ENCODE data around the gene CRY2.
"Not testable (repeated sequence)": the region's sequence is repeated elsewhere in the genome, so short reads cannot be mapped to it uniquely, and the experiment has no call there.

Gene CRY2

GRCh38 chr11:45846974-45847910, at the start of gene CRY2:
TSS of gene CRY2 (plus strand) at chr11:45847475. CDS start at chr11:45847491, 16 bp downstream.
- DNase-seq (ENCODE audit: low spot score) = peak; percentile 97

GRCh38 chr11:45798793-45799441, 48.4 kb upstream of the CRY2 start:
- no peak for DNase-seq (ENCODE audit: low spot score)

GRCh38 chr11:45799562-45799961, 47.7 kb upstream of the CRY2 start:
- no peak for DNase-seq (ENCODE audit: low spot score)

DNA sequence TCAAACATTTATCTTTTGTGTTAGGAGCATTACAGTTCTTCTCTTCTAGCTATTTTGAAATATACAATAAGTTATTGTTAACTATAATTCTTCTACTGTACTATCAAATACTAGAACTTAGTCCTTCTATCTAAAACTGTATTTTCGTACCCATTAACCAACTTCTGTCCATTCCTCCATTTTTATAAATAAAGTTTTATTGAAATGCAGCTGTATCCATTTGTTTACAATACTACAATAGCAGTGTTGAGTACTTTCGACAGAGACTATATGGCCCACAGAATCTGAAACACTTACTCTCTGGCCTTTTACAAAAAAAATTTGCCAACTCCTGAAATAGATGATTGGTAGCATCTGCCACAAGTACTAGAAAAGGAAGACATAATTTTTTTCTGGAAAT, 47.0 kb upstream of the CRY2 start:
- DNase-seq (ENCODE audit: low spot score) = no peak

DNA sequence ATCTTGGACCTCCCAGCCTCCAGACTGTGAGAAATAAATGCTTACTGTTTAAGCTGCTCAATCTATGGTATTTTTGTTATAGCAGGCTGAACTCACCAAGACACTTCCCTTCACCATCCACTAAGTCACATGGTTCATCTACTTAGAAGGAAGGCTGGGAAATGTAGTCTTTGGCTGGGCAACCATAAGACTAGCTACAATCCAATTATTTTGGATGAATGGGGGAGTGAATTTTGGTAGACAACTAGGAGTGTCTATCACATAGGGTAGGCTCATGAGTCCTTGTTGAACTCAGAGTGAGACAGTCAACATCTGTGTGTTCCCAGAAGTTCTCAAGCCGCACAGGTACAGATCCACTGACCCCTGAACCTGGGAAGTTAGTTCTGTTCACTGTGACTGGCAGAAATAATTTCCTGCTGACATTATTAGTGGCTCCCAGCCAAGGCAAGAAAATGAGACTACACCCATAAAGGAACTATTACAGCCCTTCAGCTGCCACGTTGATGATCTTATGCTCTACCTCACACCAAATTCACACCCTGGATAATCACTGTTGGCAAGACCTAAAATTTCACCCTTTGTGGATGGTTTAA, 45.5 kb upstream of the CRY2 start:
- no peak for DNase-seq (ENCODE audit: low spot score)

DNA sequence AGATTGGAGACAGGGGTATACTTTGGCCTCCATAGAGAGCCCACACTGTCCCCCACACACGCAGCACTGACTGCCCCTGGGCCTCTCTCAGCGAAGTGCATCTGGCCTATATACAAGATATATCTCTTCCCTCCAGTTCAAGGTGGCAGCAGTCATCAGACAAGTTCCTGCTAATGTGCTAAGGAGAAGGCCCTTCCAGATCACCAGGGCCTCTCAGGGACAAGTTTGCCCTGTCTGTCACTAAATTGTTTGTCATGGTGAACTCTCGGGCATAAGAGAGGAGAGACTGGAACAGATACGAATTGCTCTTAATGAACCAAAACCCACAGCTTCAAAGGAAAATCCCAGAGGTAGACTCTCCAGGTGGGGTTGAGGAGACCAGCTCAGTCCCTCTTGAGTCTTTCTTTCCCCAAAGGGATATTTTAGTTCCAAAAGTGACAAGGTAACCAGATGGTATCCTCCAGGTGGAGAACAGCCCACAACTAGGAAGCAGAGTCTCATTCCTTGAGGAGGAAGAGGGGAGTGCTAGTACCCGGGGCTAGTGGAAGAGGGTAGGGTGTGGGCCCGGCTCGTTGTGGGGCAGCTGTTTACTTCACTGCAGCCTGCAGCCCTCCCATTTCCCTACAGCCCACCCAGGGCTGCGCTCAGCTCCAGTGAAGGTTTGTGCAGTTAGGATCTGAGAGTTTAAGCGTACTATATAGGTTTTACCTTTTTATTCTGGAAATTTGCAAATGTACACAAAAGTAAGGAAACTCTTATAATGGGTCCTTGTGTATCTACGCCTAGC, 44.6 kb upstream of the CRY2 start:
- DNase-seq (ENCODE audit: low spot score) = no peak

DNA sequence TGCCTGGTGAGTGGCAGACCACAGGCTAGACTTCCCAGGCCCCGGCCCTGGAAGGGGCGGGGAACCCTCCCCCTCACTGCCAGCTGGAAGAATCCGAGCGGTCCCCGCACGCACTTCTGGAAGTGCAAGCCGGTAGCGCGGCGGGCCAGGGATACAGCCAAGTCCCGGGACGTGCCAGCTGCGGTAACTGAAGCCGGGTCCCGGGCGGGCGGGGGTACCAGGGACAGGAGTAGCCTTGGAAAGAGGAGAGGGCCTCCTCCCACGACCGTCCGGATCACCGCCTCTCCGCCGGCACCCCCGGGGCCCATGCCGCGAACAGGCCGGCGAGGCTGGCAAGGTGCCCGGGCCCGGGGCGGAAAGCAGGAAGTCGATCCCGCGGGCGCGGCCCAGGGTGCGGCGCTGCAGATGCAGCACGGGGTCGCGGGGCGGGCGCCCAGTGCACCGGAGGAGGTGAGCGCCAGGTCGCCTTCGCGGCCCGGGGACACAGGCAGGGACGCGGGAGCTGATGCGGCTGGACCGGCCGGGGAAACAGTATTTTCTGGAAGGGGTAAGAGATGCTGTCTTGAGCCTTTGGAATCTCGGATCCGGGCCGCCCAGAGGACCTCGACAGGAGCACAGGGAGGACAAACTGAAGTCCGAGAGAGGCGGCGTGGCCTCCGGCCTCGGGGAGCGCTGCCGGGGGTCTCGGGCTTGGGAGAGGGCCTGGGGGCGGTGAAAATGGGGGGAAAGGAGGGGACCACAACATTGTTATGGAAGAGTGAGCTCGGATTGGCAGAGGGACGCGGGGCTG, 43.1 kb upstream of the CRY2 start:
- peak; percentile 54 for DNase-seq (ENCODE audit: low spot score)

DNA sequence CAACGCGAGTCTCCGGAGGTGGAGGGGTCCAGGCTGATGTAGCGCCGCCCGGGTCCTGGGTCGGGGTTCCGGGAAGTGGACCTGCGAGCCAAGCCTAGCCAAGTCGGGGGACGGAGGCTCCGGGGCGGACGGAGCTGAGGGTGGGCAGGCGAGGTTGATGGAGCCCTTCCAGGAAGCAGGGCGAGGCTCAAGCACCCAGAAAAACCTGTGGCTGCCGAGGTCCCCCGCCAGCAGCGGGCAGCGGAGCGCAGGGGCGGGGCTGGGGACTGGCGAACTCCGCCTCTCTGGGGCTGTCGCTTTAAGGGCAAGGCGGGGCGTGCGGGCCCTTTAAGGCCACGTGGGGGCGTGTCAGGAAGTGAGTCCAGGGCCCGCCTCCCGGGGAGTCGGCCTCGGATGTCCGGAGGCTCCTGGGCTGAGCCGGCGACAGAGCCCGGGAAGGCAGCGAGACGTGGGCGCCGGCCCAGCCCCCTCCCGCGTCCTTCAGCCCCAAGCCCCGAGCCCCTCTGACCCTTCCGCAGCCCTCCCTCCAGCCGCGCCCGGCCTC, 42.4 kb upstream of the CRY2 start, which contains the start of gene SLC35C1:
Gene SLC35C1, plus strand, starts transcription at position 389 of the 544 bp plus-strand sequence. CDS start 653 bp downstream, outside the sequence.
- peak; percentile 96 for DNase-seq (ENCODE audit: low spot score)

DNA sequence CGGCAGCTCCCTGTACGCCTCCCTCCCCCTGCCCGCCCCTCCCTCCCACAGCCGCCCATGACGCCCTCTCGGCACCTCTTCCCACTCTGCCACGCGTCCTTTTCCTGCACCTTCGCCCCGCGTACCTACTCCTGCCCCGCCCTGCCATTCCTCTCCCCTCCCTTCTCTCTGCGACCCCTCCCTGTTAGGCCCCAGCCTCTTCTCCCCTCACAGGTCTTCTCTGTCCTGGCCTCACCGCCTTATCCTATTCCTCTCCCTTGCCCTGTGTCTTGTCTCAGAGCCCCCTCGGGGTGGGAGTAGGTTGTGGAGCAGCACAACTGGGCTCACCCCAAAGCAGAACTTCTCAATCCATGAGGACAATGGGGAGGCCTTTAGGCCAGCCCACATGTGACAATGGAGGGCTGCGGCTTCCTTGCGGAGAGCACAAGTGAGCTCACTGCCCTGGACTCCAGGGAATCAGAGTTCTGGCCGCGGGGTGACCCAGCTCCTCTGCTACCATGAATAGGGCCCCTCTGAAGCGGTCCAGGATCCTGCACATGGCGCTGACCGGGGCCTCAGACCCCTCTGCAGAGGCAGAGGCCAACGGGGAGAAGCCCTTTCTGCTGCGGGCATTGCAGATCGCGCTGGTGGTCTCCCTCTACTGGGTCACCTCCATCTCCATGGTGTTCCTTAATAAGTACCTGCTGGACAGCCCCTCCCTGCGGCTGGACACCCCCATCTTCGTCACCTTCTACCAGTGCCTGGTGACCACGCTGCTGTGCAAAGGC, 41.8 kb upstream of the CRY2 start:
- no peak for DNase-seq (ENCODE audit: low spot score)

DNA sequence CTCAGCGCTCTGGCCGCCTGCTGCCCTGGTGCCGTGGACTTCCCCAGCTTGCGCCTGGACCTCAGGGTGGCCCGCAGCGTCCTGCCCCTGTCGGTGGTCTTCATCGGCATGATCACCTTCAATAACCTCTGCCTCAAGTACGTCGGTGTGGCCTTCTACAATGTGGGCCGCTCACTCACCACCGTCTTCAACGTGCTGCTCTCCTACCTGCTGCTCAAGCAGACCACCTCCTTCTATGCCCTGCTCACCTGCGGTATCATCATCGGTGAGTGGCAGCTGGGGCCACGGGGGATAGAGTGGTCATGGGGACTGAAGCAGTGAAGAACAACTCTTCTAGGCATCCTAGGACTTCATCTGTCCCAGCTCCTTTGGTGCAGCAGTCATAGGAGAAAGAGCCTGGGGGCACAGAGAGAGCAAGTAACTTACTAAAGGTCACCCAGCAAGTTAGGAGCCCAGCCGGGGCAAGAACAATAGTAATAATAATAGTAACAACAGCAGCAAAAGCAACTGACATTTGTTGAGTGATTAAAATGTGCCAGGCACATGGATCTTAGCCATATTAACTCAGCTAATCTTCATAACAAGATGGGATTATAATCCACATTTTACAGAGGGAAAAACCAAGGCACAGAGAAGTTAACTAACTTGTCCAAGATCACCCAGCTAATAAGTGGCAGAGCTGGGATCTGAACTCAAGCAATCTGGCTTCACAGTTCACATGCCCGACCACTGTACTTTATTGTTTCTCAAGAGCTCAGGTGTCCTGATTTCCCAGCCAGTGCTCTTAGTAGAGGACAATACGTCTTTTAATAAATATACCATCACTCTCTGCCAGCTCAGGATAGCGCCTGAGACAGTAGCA, 41.0 kb upstream of the CRY2 start:
- DNase-seq (ENCODE audit: low spot score) = no peak

DNA sequence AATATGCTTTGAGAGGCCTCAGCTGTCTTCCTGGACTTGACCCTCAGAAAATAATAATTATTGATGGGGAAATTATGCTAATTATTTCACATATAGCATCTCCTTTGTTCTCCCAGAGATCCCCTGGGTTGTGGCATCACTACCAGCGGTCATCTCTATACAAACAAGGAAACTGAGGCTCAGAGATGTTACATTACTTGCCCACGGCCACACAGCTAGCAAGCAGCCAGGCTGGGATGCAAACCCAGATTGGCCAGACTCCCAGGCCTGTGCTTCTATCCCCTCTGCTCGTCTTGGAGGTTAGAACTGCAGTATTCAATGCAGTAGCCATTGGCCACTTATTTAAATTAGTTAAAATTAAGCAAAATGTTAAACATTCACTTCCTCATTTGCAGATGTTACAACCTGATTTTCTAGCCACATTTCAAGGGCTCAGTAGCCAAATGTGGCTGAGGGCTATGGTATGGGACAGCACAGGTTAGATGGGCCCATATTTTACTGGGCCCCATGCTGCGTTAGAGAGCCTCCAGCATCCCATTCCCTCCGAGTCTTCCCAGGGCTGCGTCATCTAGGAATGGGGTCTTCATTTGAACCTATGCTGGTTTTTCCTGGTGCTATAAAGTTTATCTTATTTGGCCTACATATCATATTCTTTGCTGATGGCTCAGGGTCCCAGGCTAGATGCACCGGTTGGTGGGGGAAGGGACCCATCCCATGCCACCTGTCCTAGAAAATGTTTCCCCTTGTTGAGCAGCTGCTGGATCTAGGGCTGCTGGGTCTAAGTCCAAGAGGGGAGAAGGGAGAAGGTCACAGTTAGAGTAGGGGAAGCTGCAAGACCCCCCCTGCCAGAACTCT, 40.1 kb upstream of the CRY2 start:
- DNase-seq (ENCODE audit: low spot score) = no peak

- DNase-seq (ENCODE audit: low spot score) = no peak
Measured at GRCh38 chr11:45807792-45808238, 39.5 kb upstream of the CRY2 start.

- not testable (repeated sequence) for DNase-seq (ENCODE audit: low spot score)
Measured at GRCh38 chr11:45808427-45808826, 38.8 kb upstream of the CRY2 start.

- no peak for DNase-seq (ENCODE audit: low spot score)
Measured at GRCh38 chr11:45809456-45810395, 37.5 kb upstream of the CRY2 start.

- no peak for DNase-seq (ENCODE audit: low spot score)
Measured at GRCh38 chr11:45810431-45811108, 36.7 kb upstream of the CRY2 start.

GRCh38 chr11:45811109-45811435, 36.2 kb upstream of the CRY2 start:
- DNase-seq (ENCODE audit: low spot score) = no peak

All from globus pallidus (tissue), 1 donor.